ENCODE results near the gene XYLT1.
"Not testable (repeated sequence)": the region's sequence is repeated elsewhere in the genome, so short reads cannot be mapped to it uniquely, and the experiment has no call there.

The XYLT1 gene

DNA sequence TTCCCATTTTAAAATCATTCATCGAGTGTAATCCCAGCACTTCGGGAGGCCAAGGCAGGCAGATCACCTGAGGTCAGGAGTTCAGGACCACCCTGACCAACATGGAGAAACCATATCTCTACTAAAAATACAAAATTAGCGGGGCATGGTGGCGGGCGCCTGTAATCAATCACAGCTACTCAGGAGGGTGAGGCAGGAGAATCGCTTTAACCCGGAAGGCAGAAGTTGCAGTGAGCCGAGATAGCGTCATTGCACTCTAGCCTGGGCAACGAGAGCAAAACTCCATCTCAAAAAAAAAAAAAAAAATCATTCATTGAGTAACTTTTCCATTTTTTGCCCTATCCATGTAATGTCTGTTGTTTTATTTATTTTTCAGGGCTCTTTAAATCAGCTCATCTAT is 135.4 kb downstream of the XYLT1 start:
- not testable (repeated sequence) for DNase-seq (ENCODE audit: low spot score)

DNA sequence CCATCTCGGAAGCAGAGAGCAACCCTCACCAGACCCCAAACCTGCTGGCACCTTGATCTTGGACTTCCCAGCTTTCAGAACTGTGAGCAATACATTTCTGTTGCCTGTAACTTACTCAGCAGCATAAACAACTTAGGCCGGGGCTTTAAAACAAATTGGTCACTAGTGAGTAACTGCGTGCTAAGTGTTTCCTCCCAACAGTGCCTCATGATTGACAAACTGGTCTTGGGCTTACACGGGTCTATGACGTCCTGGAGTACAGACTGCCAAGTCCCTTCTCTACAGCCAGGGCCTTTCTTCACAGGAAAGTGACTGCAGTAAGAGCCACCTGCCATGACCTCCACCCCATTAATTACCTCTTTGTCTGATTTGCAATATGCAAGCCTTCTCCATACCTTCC is 136.7 kb downstream of the XYLT1 start:
- no peak for DNase-seq (ENCODE audit: low spot score)

DNA sequence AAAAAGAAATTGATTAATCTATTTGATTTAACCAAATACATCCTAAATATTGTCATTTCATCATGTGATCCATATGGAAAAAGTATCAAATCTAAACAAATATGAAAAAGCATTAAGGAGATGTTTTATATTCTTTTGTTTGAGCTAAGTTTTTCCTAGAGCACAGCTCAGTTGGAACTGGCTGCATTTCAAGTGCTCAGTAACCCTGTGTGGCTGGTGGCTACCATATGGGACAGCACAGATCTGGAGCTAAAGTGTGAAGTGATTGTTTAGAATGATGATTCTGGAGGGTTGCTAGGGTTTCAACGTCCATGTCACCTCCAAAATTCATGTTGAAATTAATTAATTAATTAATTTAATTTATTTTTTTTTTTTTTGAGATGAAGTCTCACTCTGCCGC is 137.5 kb downstream of the XYLT1 start:
- no peak for DNase-seq (ENCODE audit: low spot score)

DNA sequence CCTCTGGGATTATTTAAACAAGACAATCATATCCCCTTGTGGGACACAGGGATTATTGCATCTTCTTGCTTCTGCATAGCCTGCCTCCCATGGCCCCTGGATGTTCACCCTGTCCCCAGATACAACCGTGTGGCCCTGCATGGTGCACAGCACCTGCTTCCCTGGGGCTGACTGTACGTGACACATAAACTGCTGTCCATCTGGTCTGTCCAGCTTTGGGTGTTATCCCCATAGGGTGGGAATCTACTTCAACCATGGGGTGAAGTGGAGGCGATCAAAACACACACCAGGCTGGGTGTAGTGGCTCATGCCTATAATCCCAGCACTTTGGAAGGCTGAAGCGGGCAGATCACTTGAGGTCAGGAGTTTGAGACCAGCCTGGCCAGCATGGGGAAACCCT is 138.8 kb downstream of the XYLT1 start:
- DNase-seq (ENCODE audit: low spot score) = no peak

DNA sequence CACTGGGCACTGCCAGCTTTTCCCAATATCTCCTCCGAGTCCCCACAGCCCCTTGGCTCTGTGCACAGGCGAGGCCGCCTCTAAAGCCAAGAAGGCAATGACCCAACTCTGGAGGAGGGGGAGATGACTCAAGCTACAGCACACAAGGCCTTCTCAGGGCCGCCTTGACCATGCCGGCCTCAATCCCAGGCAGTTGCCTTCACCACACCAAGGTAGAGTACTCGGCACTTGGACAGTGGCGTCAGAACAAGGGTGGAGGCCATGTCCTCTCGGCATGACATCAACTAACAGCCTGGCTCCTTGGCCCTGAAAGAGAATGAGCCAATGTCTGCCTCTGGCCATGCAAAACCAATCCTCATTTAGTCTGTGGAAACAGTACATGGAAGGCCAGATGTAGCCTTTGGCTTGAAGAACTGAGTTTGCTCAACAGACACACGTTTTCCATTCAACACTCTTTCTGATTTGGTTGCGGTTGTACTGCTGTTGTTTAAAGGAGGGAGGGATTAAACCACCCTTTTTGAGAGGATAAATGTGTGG is 139.6 kb downstream of the XYLT1 start:
- DNase-seq (ENCODE audit: low spot score) = no peak

DNA sequence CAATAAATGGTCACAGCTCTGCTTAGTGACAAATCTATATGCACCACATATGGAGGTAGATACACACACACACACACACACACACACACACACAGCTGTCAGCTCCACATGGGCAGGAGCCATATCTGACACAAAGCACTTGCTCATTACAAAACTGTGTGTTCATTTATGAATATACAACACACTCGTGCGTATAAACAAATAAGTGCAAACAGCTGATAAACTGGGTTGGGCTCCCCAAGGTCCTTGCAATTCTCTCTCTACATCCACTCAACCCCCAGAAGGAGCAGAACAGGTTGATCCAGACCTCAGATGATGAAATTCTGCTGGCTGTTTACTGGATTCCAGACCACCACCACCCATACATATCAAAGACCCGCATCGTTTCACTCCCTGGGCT is 140.7 kb downstream of the XYLT1 start:
- no peak for DNase-seq (ENCODE audit: low spot score)

DNA sequence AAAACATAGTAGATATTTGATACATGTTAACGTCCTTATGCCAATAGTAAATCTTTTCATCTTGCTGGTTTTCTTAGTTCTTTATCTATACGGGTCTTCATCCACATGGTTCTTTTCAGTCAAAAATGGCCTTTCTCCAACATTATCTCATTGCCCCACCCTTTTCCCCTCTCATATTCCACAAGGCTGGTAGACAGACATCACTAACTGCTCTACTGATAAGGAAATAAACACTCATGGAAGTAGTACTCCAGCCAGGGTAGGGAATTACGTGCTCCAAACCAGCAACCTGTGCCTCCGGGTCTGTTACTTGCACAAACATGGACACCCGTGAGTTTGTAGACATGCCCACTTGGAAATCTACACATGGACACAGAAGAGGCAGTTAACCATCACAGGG is 141.4 kb downstream of the XYLT1 start:
- DNase-seq (ENCODE audit: low spot score) = no peak

DNA sequence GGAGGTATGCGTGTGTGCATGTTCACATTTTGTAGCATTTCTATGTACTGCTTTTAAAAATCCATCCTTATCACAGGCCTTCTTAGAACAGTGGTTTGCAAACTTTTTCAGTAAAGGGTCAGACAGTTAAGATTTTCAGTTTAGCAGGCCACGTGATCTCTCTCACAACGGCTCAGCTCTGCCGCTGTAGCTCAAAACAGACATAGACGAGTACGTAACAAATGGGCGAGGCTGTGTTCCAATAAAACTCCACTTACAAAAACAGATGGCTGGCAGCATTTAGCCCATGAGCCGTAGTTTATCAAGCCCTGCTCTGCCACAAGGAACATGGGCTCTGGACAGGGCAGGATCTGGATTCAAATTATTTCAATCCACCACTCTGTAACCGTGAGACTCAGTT is 141.8 kb downstream of the XYLT1 start:
- no peak for DNase-seq (ENCODE audit: low spot score)

DNA sequence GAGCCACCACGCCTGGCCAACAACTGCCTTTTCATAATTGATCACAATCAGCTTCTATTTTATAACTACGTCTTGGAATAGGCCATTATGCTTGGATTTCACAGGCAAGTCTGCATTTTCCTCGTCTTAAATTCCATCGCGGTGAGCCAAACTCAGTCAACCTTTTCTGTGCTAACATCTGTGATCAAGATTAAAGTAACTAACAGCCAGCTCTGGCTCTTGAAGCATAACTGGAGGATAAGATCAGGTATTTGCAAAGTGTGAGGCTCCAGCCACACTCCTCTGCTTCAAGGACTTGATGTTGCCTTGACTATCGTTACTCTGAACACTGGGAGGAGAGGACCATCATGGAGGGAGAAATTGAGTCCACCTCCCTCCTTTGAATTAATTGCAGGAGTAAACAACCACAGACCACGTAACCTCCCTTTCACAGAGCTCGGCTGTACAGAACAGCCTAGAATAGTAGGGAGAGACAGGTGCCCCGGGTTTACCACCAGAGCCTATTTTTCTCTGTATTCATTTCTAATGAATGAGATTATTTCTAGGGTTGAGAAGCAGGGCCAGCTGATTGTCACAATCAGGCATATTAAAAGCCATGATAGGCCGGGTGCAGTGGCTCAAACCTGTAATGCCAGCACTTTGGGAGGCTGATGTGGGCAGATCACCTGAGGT is 143.0 kb downstream of the XYLT1 start:
- no peak for DNase-seq (ENCODE audit: low spot score)

DNA sequence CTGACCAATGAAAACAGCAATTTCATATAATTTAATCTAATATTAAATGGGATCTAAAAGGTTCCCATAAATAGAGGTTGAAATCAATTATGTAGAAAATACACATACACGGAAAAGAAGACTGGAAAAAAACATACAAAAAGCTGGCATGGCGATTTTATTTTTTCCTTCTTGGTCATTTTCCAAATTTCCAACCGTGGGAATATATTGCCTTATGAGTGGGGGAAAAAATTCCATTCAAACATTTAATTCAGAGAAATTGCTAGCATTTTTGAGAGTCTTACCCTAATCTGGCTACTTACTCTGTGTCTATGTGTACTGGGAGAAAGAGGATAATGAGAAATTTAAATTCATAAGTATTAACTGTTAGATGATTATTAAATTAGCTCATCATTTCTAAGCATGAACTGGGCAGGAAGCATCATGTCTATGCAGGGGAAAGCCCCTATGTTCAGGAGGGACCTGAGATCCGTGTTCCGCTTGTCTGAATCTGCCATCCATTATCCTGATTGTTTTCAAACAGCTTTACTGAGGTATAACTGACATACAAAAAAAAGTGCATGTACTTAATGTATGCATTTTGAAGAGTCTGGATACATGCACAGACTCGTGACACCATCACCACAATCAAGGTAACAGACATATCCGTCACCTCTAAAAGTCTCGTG is 145.2 kb downstream of the XYLT1 start:
- no peak for DNase-seq (ENCODE audit: low spot score)

DNA sequence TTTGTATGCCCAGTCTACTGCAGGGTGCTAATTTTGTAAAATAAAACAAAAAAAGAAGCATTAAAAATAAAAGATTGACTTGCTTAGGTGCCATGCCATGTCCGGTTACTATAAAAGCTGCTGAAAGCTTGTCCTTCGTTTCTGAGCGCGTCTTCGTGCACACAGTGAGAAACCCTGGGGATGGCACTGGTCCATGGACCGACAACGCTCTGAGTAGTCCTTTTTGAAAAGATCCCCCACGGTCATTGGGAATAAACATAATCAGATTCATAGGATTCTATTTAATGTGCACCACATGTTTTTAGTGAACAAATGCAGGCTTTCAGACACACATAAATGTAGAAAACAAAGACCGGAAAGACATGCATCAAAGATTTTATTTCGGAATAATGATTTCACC is 146.3 kb downstream of the XYLT1 start:
- no peak for DNase-seq (ENCODE audit: low spot score)

DNA sequence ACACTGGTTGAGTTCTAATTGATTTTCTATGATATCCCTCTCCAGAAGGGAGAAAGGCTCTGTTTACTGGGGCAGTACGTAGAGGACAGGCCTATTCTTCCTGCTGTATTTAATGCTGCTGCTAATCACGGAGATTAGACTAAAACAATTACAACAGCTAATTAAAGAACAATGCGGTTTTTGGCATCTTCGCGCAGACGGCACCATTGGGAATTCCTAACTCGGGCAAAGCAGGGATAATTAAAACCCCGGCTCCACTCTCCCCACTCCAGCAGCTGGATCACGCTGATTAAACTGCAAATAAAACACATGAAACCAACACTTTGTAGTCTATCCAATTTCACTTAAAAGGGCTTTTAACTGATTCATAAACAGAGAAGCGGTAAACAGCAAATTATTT is 147.6 kb downstream of the XYLT1 start:
- no peak for DNase-seq (ENCODE audit: low spot score)

DNA sequence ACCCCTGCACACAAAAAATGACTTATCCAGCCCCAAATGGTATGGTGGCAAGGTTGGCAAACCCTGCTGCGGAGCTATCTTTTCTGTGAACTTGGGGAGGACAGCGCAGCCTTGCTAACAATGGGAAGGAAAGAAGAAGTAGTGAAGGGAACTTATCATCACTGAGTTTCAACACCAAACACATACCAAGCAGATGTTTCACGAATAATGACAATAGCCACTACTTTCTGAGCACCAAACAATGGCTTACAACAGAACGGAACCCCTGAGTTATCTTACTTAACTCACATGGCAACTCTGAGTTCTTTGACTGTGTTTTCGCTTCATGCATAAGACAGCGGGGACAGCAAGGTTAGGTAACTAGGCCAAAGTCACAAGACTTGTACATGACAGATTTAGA is 148.9 kb downstream of the XYLT1 start:
- DNase-seq (ENCODE audit: low spot score) = no peak

DNA sequence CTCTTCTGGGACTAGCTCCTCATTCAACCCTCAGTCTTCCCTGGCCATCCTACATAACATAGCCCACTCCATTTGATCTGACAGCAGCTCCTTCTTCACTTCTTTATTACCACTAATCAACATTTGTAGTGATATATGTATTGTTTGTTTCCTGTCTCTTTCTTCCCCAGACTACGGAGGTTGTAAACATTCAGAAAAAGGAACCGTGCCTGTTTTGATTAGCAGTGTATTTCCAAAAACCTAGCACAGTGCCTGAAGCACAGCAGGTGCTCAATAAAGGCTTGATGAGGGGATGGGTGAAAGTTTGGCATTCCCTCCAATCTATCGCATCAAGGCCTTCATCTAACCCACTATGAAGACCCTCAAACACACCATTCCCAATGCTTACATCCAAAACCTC is 150.8 kb downstream of the XYLT1 start:
- DNase-seq (ENCODE audit: low spot score) = no peak

DNA sequence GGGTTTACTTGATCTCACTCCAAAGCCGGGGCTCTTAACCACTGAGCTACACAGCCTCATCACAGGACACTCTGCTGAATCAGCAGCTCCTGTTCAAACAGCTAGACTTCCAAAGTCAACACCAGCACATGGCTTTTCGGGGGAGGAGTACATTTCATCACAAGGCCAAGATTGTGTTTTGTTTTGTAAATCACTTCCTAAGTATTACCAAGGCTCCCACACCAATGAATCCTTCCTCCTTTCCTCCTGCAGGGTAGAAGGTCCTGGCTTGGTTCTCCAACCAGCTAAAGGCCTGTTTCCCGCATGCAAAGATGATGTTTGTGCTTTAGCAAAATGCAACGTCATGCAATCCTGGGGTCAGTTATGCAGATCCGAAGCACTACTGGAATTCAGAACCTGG is 152.5 kb downstream of the XYLT1 start:
- no peak for DNase-seq (ENCODE audit: low spot score)

DNA sequence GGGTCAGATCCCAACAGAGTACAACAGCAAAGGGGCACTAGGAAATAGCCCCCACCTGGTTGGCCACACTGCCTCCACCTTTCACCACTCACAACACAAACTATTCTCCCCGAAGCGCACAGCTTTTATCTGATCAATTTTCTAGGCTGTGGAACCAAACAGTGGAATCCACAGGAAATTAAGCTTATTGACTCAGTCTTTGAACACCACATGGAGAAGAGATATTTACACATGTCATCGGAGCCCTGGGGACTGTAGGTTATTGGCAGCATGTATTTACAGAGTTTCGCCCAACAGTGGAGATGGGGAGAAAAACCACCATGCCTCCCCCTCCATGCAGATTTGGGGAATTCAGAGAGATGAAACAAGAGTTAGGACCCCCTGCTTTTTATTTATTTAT is 154.8 kb downstream of the XYLT1 start:
- no peak for DNase-seq (ENCODE audit: low spot score)

DNA sequence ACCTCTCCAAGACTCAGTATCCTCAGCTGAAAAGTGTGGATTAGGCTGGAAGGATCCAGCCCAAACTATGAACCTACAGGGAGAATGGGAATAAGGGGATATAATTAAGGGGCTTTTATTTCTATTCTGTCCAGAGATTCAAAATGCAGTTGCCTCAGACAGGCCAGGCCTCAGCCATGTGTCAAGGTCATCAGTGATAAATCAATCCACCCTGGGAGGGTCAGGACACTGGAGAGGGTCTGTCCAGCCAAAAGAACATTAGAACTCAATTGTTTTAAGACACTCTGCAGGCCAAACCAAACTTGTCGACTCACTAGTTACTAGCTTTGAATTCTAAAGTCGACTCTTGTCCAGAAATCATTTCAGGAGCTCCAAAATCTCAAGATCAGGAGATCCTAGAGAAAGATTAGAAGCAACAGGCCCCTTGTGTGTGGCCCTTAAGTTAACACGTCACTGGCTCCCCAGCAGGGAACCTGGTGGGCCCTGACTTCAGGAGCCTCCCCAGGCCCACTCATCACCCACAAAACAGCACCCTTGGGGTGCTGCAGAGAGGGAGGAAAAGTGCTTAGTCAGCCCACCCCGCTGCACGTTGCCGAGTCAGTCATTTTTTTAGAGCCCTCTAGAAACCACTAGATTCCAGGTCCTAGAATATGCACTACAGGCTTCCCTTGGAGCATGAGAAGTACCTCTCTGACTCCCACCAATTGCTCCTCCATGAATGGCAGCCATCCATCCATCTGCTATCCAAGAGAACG is 156.8 kb downstream of the XYLT1 start:
- no peak for DNase-seq (ENCODE audit: low spot score)

DNA sequence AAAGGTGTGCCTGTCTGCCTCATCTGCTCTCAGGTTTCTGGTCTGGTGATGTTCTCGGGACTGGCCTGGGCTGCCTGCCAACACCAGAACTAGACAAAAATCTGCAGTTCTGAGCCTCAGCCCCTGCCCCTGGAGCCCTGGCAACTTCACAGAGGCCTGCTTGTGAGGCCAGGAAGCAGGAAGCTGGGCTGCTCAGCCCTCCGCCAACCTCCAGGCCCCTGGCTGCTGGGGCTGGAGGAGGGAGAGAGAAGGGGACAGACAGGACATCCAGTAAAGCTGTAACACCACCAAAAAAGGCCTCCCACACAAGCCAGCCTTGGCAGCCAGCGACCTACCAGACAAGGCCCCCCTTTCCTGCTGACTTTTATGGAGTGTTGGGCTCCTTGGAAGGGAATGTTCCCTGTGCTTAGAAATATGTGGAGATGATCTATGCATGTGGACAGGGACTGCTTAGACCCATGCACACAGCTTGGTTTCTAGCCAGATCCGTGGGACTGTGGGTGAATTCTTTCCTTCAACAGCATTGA is 157.6 kb downstream of the XYLT1 start:
- no peak for DNase-seq (ENCODE audit: low spot score)

DNA sequence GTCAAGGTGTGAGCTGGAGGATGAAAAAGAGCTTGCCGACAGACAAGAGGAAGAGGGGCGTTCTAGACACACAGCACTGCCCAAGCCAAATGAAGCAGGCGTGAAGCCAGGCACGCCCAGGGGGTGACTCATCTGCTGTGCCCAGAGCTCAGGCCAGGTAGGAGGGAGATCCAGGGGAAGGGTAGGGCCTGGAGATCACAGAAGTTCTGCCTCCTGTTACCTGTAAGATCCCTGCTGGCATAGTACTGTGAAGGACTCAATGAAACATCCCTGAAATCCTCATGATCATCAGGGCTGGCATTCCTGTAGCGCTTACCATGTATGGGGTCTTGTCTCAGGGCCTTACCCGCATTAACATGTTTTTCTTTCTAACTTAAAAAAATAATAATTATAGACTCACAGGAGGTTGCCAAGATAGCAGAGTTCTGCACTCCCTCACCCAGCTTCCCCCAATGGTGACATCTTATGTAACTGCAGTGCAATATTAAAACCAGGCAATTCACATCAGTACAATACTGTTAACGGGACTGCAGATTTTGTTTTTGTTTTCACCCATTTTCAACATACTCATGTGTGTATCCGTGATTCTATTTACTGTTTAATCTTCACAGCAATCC is 158.6 kb downstream of the XYLT1 start:
- no peak for DNase-seq (ENCODE audit: low spot score)

DNA sequence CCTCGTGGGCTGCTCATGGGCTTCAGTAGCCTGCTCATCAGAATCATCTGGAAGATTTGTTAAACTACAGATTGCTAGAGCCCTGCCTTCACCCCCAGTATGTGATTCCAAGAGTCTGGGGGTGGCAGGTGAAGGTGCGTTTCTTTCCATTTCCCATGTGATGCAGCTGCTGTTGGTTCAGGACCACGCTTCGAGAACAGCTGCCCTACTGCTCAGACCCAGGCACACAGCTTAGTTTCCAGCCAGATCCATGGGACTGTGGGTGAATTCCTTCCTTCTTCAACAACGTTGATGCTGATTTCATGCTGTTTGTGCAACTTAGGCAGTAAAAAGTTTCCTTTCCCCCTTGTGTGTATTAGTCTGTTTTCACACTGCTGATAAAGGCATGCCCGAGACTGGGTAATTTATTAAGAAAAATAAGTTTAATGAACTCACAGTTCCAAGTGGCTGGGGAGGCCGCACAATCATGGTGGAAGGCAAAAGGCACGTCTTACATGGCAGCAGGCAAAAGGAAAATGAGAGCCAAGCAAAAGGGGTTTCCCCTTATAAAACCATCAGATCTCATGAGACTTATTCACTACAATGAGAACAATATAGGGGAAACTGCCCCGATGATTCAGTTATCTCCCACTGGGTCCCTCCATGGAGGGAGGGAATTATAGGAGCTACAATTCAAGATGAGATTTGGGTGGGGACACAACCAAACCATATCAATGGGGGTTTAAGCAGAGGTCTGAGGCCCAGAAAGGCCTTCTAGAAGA is 159.2 kb downstream of the XYLT1 start:
- no peak for DNase-seq (ENCODE audit: low spot score)

DNA sequence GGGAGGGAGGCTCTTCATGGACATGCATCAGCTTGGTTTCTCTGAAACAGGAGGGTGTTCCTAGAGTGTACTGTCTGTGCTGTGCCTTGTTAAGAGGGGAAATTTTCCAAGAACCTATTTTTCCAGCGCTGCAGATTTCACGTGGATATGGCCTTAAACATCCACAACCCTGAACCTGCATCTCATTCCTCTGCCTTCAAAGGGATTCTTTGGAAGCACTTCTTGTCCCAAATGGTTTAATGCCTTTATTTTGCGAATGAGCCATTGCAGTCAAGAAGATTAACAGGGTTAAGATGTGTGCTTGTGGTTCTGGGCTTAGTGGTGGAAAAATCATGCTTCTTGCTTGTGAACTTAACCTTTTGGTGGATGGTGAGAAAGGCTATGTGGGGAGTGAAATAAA is 161.2 kb downstream of the XYLT1 start:
- DNase-seq (ENCODE audit: low spot score) = no peak

DNA sequence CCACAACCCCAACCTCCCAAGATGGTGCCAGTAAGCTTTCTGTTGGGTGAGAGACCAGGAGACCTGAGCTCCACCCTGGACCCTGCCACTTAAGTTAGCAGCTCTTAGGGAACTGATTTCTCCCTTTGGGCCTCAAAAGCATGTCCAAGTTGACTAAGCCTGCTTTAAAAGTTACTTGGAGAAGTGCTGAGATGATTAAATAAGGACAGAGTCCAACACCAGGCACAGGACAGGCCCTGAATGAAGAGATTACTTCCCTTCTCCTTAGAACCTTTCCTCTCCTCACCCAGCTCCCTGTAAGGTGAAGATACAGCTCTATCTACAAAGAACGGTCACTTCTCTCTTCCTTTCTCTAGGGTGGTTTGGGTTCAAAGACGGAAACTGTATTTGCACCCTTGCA is 162.6 kb downstream of the XYLT1 start:
- no peak for DNase-seq (ENCODE audit: low spot score)
